Subcutaneous adipose tissue (tissue), 4 donors: ENCODE results near the gene ADGRG6. TPM values are rescaled to one million over a fixed set of nuclear protein-coding genes. Genes with fewer than 3 reads are reported as not detected.

Experiments used
- total RNA-seq, 4 donors: library from RNA; depleted of rRNA; stranded (reverse); fragments of >200 nt; gene quantifications; one replicate each; pipeline ENCODE4 v1.1.0, GENCODE V29; 2016
- TF ChIP-seq, protein P1 (sequence below): fragments of 450-650 bp; IDR thresholded peaks from one replicate; pipeline ENCODE4 v1.5.1; 2016; ENCODE audit warnings: low read depth, mild to moderate bottlenecking, control low read depth, antibody characterized with exemption, moderate library complexity

The ADGRG6 gene
- total RNA-seq, 4 donors from 2014 or later, result 17.3 to 25.8 (median 18.7) TPM

DNA sequence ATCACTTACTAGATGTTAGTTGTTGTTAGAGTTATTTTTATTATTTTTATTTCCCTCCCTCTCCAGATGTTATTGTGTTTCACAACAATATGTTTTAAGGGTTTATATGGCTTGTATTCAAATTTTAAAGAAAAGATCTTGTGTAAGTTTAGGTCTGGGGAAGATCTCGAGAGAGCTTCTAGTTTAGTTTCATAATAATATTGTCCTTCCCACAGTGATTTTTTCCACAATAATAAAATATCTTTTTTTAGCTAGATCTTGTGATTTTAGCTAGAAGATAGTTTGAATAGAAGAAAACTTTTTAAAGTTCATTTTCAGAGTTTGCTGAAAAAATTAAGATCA, 55.0 kb downstream of the ADGRG6 start:
- TF ChIP-seq, protein P1, sequence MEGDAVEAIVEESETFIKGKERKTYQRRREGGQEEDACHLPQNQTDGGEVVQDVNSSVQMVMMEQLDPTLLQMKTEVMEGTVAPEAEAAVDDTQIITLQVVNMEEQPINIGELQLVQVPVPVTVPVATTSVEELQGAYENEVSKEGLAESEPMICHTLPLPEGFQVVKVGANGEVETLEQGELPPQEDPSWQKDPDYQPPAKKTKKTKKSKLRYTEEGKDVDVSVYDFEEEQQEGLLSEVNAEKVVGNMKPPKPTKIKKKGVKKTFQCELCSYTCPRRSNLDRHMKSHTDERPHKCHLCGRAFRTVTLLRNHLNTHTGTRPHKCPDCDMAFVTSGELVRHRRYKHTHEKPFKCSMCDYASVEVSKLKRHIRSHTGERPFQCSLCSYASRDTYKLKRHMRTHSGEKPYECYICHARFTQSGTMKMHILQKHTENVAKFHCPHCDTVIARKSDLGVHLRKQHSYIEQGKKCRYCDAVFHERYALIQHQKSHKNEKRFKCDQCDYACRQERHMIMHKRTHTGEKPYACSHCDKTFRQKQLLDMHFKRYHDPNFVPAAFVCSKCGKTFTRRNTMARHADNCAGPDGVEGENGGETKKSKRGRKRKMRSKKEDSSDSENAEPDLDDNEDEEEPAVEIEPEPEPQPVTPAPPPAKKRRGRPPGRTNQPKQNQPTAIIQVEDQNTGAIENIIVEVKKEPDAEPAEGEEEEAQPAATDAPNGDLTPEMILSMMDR, result no peak

DNA sequence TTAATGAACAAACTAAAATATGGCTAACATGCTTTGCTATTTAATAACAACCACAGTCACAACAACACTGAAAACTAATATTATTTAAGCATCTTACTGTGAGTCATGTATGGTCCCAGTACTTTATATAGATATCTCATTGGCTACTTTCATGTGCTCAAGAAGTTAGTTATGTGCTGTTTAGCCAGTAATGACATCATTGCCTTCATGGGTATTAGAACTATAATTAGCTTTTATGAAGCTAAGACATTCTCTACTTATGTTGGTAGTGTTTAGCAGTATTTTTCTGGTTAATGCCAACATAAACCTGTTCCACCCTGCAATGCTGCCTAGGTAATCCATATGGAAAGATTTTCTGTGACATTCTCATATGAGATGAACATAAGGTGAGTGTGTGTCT, 56.1 kb downstream of the ADGRG6 start:
- TF ChIP-seq, protein P1, result no peak

DNA sequence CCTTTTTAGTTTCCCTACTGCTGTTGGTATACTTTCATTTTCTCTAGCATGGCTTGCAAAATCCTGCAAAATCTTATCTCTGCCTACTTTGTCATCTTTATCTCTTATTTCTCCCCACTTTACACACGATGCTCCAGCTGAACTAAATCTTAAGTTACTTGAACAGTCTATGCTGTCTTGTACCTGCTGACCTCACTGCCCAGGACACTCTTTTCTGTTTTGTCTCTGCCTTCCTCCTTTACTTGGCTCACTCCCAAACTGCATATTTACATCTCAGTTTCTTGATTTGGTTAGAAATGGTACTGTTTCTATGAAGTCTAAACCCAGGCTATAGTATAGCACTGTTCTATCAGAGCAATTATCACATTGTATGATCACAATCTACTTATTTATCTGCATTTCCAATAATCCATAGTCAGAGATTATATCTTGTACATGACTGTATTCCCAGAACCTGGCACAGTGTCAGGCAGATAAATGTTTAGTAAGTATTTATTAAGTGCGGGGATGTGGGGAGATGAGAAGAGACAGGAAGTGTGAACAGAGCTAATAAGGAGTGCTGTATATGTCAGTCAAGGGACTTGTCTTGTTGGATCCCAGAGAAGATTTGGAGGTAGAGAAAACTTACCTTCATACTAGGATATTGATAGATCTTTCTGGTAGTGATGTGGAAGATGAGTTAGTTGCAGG, 57.6 kb downstream of the ADGRG6 start:
- TF ChIP-seq, protein P1, result no peak

DNA sequence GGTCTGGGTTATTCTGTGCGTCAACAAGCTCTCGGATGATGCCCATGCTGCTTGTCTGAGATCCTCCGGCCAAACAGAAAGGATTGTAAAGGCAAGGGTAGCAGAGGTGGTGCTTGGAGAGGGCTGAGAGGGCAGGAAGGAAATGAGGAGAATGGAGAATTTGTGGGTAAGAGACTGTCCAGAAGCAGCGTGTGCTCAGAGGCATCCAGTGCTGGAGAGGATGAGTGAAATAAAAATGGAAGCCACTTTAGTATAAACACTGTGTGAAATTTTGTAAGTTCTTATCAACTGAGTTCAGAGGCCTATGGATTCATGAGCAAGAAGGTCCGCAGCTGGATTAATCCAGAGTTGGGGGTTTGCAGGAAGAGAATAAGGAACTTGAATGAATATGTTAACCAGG, 59.5 kb downstream of the ADGRG6 start:
- TF ChIP-seq, protein P1, result no peak

DNA sequence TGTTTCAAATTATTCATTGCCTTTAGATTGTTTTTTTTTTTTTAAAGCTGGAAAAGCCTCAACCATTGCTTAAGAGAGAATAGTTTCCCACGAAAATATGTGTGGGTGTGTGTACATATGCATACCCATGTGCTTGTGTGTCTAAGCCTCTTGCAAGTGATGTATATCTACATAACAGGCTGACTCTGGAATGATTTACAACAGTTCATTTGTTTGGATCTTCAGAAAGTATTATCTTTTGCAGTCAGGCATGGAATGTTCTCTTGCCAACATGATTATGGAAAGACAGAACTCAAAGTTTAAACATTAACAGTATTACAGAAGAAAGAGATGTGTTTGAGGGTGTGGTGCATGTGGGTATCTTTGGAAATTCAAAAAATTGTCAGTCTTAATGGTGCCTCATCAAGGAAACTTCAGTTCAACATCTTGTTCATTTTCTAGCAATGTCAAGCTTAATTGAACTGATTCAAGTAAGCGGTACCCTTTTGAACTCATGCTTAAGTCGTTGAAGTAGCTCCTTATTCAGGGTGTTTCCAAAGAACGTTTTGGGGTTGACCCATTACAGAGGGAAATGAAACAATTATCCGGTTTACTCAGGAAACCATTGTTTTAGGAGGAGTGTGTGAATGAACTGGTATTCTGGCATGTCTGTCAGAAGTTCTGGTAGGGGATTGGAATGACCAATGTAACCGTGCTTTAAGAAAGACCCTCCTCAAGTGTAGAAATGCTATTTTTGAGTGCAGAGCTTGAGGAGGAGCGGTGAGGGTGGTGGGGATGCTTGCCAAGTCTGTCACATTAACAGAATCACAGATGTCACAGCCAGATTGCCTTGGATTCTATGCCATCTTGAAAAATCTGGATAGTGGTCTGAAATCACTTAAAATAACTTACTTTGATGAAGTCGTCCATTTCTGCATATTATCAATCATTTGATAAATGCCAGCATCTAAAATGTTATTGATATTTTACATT, 60.3 kb downstream of the ADGRG6 start:
- TF ChIP-seq, protein P1, result no peak

DNA sequence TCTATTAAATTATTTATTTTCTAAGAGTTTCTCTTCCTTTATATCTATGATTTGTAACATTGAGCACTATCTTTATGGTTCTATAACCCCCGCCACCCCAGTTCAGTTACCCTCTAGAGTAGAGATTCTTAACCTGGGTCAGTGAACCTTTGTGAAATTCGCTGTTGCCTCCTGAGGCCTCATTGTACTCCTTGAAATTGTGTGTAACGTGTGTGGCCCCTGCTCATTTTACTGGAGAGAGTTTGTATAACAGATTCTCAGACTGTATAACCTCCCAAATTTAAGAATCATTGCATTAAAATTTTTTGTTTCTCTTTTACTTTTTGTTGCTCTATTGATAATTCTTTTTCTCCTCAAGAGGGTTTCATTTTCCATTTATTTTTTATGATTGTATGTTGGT, 65.3 kb downstream of the ADGRG6 start:
- TF ChIP-seq, protein P1, result no peak

DNA sequence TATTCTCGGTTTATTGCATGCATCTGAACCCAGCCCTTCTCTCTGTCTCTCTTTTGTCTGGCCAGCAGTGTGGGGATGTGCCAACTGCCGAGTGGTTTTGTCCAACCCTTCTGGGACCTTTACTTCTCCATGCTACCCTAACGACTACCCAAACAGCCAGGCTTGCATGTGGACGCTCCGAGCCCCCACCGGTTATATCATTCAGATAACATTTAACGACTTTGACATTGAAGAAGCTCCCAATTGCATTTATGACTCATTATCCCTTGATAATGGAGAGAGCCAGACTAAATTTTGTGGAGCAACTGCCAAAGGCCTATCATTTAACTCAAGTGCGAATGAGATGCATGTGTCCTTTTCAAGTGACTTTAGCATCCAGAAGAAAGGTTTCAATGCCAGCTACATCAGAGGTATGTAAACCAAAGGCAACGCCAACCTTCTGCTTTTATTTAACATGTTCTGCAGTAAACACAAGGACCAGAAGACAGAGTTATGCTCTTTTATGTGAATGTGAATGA, 65.8 kb downstream of the ADGRG6 start:
- TF ChIP-seq, protein P1, result no peak
